GM12873 (cell line): ENCODE data around the gene SLC25A41.
A peak's percentile ranks its signal among the peaks of the same experiment; 100 is the strongest.

Experiments
- TF ChIP-seq, protein P1 (sequence below): IDR thresholded peaks from 2 replicates; pipeline ENCODE4 v1.5.1; 2012; ENCODE audit warnings: low read depth, mild to moderate bottlenecking, moderate library complexity, low read length, control low read depth; ENCODE audit not compliant: insufficient read depth; ENCODE audit errors: missing control alignments

SLC25A41 gene

DNA sequence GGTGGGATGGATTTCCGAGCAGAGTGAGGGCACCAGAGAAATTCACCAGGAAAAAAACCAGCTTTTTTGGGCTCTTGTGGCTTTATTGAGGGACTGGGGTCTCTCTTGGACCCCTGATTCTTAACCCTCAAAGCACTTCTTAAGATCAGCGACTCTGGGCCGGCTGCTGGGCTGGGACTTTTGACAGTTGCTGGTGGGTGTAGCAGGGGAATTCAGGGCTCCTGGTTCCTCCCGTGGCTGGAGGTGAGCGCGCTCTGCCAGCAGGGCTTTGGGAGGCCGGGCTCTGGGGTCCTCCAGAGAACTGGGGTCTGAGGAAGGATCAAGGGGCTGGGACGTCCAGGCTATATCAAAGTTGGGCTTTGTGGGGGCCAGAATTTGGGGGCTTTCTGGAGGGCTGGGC lies 33.8 kb upstream of the SLC25A41 start:
- TF ChIP-seq, protein P1, sequence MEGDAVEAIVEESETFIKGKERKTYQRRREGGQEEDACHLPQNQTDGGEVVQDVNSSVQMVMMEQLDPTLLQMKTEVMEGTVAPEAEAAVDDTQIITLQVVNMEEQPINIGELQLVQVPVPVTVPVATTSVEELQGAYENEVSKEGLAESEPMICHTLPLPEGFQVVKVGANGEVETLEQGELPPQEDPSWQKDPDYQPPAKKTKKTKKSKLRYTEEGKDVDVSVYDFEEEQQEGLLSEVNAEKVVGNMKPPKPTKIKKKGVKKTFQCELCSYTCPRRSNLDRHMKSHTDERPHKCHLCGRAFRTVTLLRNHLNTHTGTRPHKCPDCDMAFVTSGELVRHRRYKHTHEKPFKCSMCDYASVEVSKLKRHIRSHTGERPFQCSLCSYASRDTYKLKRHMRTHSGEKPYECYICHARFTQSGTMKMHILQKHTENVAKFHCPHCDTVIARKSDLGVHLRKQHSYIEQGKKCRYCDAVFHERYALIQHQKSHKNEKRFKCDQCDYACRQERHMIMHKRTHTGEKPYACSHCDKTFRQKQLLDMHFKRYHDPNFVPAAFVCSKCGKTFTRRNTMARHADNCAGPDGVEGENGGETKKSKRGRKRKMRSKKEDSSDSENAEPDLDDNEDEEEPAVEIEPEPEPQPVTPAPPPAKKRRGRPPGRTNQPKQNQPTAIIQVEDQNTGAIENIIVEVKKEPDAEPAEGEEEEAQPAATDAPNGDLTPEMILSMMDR, result no peak

DNA sequence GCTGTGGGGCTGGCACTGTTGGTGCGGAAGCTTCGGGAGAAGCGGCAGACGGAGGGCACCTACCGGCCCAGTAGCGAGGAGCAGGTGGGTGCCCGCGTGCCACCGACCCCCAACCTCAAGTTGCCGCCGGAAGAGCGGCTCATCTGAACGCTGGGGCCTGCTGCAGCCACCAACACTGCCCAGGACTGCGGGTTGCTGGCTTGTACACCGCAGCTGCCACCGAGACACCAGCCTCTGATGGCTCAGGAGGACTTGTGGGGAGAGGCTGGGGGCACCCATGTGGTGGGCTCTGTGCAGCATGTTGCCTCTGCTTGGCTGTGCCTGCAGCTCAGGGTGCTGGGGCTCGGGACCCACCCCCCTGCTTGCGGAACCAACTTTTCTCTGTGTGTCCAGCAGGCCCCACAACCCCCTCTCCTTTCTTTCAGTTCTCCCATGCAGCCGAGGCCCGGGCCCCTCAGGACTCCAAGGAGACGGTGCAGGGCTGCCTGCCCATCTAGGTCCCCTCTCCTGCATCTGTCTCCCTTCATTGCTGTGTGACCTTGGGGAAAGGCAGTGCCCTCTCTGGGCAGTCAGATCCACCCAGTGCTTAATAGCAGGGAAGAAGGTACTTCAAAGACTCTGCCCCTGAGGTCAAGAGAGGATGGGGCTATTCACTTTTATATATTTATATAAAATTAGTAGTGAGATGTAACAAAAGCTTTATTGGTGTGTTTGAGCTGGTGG lies 33.1 kb upstream of the SLC25A41 start:
- TF ChIP-seq, protein P1, result no peak

DNA sequence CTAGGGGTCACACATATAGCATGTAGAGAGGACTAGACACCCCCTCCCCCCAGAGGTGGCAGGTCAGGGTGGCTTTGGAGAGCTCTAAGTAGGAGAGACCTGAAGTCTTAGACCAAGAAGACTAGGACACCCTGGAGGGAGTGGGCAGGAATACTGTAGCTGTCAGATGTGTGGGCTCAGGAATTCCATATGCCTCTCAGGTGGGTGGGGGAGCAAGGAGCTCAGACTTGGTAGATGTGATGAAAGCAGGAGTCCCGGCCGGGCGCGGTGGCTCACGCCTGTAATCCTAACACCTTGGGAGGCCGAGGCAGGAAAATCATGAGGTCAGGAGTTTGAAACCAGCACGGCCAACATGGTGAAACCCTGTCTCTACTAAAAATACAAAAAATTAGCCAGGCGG lies 32.1 kb upstream of the SLC25A41 start:
- TF ChIP-seq, protein P1, result no peak

DNA sequence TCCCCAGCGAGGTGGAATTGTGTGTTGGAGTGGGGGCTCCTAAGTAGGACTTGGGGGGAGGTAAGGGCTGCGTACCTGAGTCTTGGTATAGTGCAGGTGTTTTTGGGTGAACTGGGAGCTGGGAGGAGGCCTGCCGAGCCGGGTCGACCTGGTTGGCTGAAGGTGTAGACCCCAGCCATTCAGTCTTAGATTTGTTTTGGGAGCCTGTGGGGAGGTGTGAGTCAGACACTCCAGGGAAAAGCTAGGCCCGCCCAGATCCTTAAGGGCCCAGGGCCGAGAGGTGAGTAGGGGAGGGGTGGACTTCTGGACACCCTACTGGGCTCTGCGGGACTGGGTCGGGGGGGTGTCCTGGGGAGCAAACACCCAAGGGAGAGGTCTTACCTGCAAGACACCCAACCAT lies 31.4 kb upstream of the SLC25A41 start:
- TF ChIP-seq, protein P1, result no peak

- TF ChIP-seq, protein P1, result no peak
Measured at GRCh38 chr19:6464070-6464873, 30.7 kb upstream of the SLC25A41 start, which contains the start of gene CRB3. Gene CRB3 (plus strand): TSS chr19:6464271. CDS start chr19:6464702, 431 bp downstream.

DNA sequence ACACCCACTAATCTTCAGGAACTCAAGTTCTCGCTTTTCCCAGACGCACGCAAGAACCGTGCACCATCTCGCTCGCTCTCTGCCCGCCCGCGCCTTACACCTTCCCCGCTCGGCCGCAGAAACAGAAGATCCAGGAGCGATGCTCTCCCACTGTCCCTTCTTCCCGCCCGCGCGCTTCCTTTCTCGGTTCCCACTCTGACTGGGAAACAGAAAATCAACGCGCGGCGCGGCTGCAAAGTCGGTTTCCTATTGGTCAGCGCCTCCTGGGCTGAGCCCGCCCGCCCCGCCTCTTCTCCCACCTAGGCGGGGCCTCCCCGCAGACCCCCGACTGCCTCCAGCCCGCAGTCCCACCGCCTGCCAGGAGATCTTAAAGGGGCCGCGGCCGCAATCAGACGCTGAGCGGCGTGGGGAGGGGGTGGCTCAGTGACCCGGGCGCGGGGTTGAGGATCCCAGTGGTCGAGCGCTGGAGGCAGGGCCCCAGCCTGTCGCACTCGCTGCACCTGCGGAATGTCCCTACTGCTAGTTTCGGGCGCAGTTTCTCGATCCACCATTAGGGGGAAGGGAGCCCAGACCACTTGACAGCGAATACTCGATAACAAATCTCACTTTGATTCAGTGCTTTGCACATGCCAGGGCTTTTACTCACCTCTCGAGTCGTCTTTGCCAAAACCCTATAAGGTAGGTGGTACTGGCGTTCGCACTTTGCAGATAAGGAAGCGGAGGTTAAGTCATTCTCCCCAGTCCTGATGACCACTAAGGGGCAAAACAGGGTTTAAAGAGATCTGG lies 26.7 kb upstream of the SLC25A41 start:
- TF ChIP-seq, protein P1, result peak; percentile 73
